DOHH2 (cell line): Measurements from ENCODE around the gene SLC29A4.

Experiments
- H3F3A ChIP-seq: fragments of 200-600 bp; sonication (generic), shearing (Covaris generic); 2 replicates; pipeline ENCODE4 v1.6.0; 2016; ENCODE audit warnings: antibody characterized with exemption, mild to moderate bottlenecking; ENCODE audit not compliant: control insufficient read depth, insufficient read depth
- H3K27ac ChIP-seq: fragments of 200-600 bp; sonication (generic); 2 replicates; pipeline ENCODE4 v1.5.1; 2014; ENCODE audit warnings: low read depth, mild to moderate bottlenecking, low read length, moderate library complexity
- H3K27me3 ChIP-seq: fragments of 200-600 bp; sonication (generic); 2 replicates; pipeline ENCODE4 v1.6.1; 2014; ENCODE audit warnings: mild to moderate bottlenecking, low read length, mixed read lengths; ENCODE audit not compliant: control insufficient read depth
- H3K36me3 ChIP-seq: fragments of 200-600 bp; sonication (generic); 2 replicates; pipeline ENCODE4 v1.6.1; 2014; ENCODE audit warnings: mild to moderate bottlenecking, low read length, moderate library complexity, mixed read lengths; ENCODE audit not compliant: control insufficient read depth
- H3K4me1 ChIP-seq: fragments of 200-600 bp; sonication (generic); 2 replicates; pipeline ENCODE4 v1.6.1; 2014; ENCODE audit warnings: mild to moderate bottlenecking, low read length, mixed read lengths; ENCODE audit not compliant: control insufficient read depth
- H3K4me2 ChIP-seq: fragments of 200-600 bp; sonication (generic); 2 replicates; pipeline ENCODE4 v1.6.0; 2014; ENCODE audit warnings: mild to moderate bottlenecking, low read length, moderate library complexity
- H3K4me3 ChIP-seq: fragments of 200-600 bp; sonication (generic); 2 replicates; pipeline ENCODE4 v1.5.1; 2014; ENCODE audit warnings: mild to moderate bottlenecking, low read length, mixed read lengths
- H3K79me2 ChIP-seq: fragments of 200-600 bp; sonication (generic); 2 replicates; pipeline ENCODE4 v1.6.1; 2014; ENCODE audit warnings: mild to moderate bottlenecking, low read length, mixed read lengths; ENCODE audit not compliant: control insufficient read depth
- H3K9me2 ChIP-seq: fragments of 200-600 bp; sonication (generic); replicated peaks from 2 replicates; pipeline ENCODE4 v1.6.1; 2014; ENCODE audit warnings: mild to moderate bottlenecking, low read length, mixed read lengths; ENCODE audit not compliant: control insufficient read depth
- H3K9me3 ChIP-seq: fragments of 200-600 bp; sonication (generic); 2 replicates; pipeline ENCODE4 v1.6.1; 2014; ENCODE audit warnings: antibody characterized with exemption, low read length, mixed read lengths; ENCODE audit not compliant: control insufficient read depth, insufficient read depth
- H4K20me1 ChIP-seq: fragments of 200-600 bp; sonication (generic); 2 replicates; pipeline ENCODE4 v1.6.0; 2014; ENCODE audit warnings: low read depth, mild to moderate bottlenecking, antibody characterized with exemption, low read length, moderate library complexity; ENCODE audit not compliant: control insufficient read depth, insufficient read depth
- CTCF ChIP-seq: fragments of 200-600 bp; sonication (generic); IDR thresholded peaks from one replicate; pipeline ENCODE4 v1.5.1; 2014; ENCODE audit warnings: antibody characterized with exemption, mild to moderate bottlenecking, low read depth, low read length; ENCODE audit not compliant: poor library complexity, severe bottlenecking
- EZH2phosphoT487 ChIP-seq: fragments of 200-600 bp; sonication (generic); IDR thresholded peaks from 2 replicates; pipeline ENCODE4 v1.6.1; 2017; ENCODE audit warnings: borderline replicate concordance, mild to moderate bottlenecking, antibody characterized with exemption, low read length, moderate library complexity, mixed read lengths

The SLC29A4 gene

GRCh38 chr7:5348134-5349004 lies 65.6 kb downstream of the SLC29A4 start:
- H3K9me2 ChIP-seq: no peaks in the 10 kb centered on the region
- H3F3A ChIP-seq: no peaks in the 10 kb centered on the region
- H3K27ac ChIP-seq: no peak overlapping the region
- H3K4me2 ChIP-seq: no peak overlapping the region
- no peaks in the 10 kb centered on the region for H3K27me3 ChIP-seq
- peaks cover 5% of the 10 kb centered on the region; the same call in 1 of the 2 replicates for H3K36me3 ChIP-seq
- peaks cover 6% of the 10 kb centered on the region; the same call in 1 of the 2 replicates for H4K20me1 ChIP-seq
- no peak overlapping the region for H3K4me3 ChIP-seq
- TF ChIP-seq EZH2phosphoT487 (no peak), CTCF (no peak)
- no peaks in the 10 kb centered on the region for H3K9me3 ChIP-seq
- peaks cover 3% of the 10 kb centered on the region; the same call in 1 of the 2 replicates for H3K79me2 ChIP-seq
- H3K4me1 ChIP-seq: no peaks in the 10 kb centered on the region

GRCh38 chr7:5349005-5349380 lies 66.2 kb downstream of the SLC29A4 start:
- H3K4me2 ChIP-seq: no peak overlapping the region
- H3K36me3 ChIP-seq: peaks cover 5% of the 10 kb centered on the region; the same call in 1 of the 2 replicates
- H3K79me2 ChIP-seq: peaks cover 5% of the 10 kb centered on the region; the same call in 1 of the 2 replicates
- H3F3A ChIP-seq: no peaks in the 10 kb centered on the region
- no peaks in the 10 kb centered on the region for H3K9me3 ChIP-seq
- H3K4me1 ChIP-seq: no peaks in the 10 kb centered on the region
- no peak overlapping the region for H3K4me3 ChIP-seq
- no peak overlapping the region for H3K27ac ChIP-seq
- TF ChIP-seq CTCF (no peak), EZH2phosphoT487 (no peak)
- H4K20me1 ChIP-seq: peaks cover 6% of the 10 kb centered on the region; the same call in 1 of the 2 replicates
- no peaks in the 10 kb centered on the region for H3K9me2 ChIP-seq
- H3K27me3 ChIP-seq: no peaks in the 10 kb centered on the region

- Histone ChIP-seq H3K4me1 (no peaks in the 10 kb centered on the region), H3K9me2 (no peaks in the 10 kb centered on the region), H3K79me2 (peaks cover 5% of the 10 kb centered on the region; the same call in 1 of the 2 replicates), H3K4me3 (no peak overlapping the region), H3K27ac (no peak overlapping the region), H3F3A (no peaks in the 10 kb centered on the region), H3K36me3 (peaks cover 1% of the 10 kb centered on the region; the same call in 1 of the 2 replicates), H4K20me1 (peaks cover 6% of the 10 kb centered on the region; the same call in 1 of the 2 replicates), H3K4me2 (no peak overlapping the region), H3K9me3 (no peaks in the 10 kb centered on the region), H3K27me3 (no peaks in the 10 kb centered on the region)
- no peak for TF ChIP-seq CTCF
- TF ChIP-seq EZH2phosphoT487: no peak
These were observed 66.9 kb downstream of the SLC29A4 start for GRCh38 chr7:5349437-5350173.
